PC-9 (cell line): ENCODE results near the gene ARHGEF6. TPM values are rescaled to one million over a fixed set of nuclear protein-coding genes. Genes with fewer than 3 reads are reported as not detected.

Source experiments
- BruUV-seq: library from RNA; stranded (reverse); fragments of 400-500 nt; replicated peaks from 2 replicates; lab custom pipeline; 2021; lab: Mats Ljungman, UMichigan
- CTCF ChIA-PET: fragments of 300-600 bp; sonication (Branson Sonifier 250); formaldehyde crosslinking; loops from one replicate; lab custom pipeline; 2022; ENCODE audit warnings: antibody characterized with exemption; lab: Charles Lee
- POLR2A ChIA-PET: fragments of 300-600 bp; sonication (Branson Sonifier 250); formaldehyde crosslinking; loops from one replicate; lab custom pipeline; 2022; ENCODE audit warnings: antibody characterized with exemption; ENCODE audit not compliant: unreplicated experiment; lab: Charles Lee
- DNase-seq, 2 experiments: peaks; one replicate each; pipeline versions ENCODE4 v3.0.0 to v3.0.0-alpha.2; 2015 to 2022; ENCODE audit warnings: mixed read lengths in 1 of 2
- H2AFZ ChIP-seq: fragments of 200-600 bp; sonication (generic); 2 replicates; pipeline ENCODE4 v1.8.1; 2017; ENCODE audit warnings: antibody characterized with exemption
- H3F3A ChIP-seq: fragments of 200-600 bp; sonication (generic); 2 replicates; pipeline ENCODE4 v1.8.1; 2017; ENCODE audit warnings: antibody characterized with exemption, mild to moderate bottlenecking, low read depth; ENCODE audit not compliant: insufficient read depth
- H3K27ac ChIP-seq: fragments of 200-600 bp; sonication (generic); 2 replicates; pipeline ENCODE4 v1.6.1; 2016; ENCODE audit warnings: mixed run types
- H3K27me3 ChIP-seq: fragments of 200-600 bp; sonication (generic); 2 replicates; pipeline ENCODE4 v1.6.1; 2016; ENCODE audit warnings: low read depth, mixed run types; ENCODE audit not compliant: insufficient read depth
- H3K36me3 ChIP-seq: fragments of 200-600 bp; sonication (generic); 2 replicates; pipeline ENCODE4 v1.6.1; 2016; ENCODE audit warnings: low read depth, mixed run types
- H3K4me1 ChIP-seq: fragments of 200-600 bp; sonication (generic); replicated peaks from 2 replicates; pipeline ENCODE4 v1.6.1; 2016; ENCODE audit warnings: mixed run types; ENCODE audit not compliant: insufficient read depth
- H3K4me2 ChIP-seq: fragments of 200-600 bp; sonication (generic); 2 replicates; pipeline ENCODE4 v1.6.1; 2017; ENCODE audit warnings: mixed run types
- H3K4me3 ChIP-seq: fragments of 200-600 bp; sonication (generic); 2 replicates; pipeline ENCODE4 v1.6.1; 2016; ENCODE audit warnings: mixed run types
- H3K79me2 ChIP-seq: fragments of 200-600 bp; sonication (generic); 2 replicates; pipeline ENCODE4 v1.6.1; 2017; ENCODE audit warnings: low read depth, mixed run types
- H3K9me2 ChIP-seq: fragments of 200-600 bp; sonication (generic); 2 replicates; pipeline ENCODE4 v1.8.1; 2017; ENCODE audit warnings: mild to moderate bottlenecking; ENCODE audit not compliant: insufficient read depth
- H3K9me3 ChIP-seq: fragments of 200-600 bp; sonication (generic); 2 replicates; pipeline ENCODE4 v1.8.1; 2016; ENCODE audit warnings: low read depth; ENCODE audit not compliant: insufficient read depth
- H4K20me1 ChIP-seq: fragments of 200-600 bp; sonication (generic); 2 replicates; pipeline ENCODE4 v1.8.1; 2017; ENCODE audit not compliant: insufficient read depth
- EZH2 ChIP-seq: fragments of 200-600 bp; sonication (generic); IDR thresholded peaks from 2 replicates; pipeline ENCODE4 v1.8.0; 2017; ENCODE audit warnings: antibody characterized with exemption, low read depth
- intact Hi-C: fragments of 100-400 bp; cut with micrococcal nuclease; formaldehyde crosslinking; loops from one replicate; pipeline ENCODE4 v1.10.0; 2022; ENCODE audit not compliant: unreplicated experiment
- total RNA-seq: library from RNA; stranded (reverse); gene quantifications from 2 replicates; pipeline ENCODE4 v1.2.3, GENCODE V29; 2021
- TF ChIP-seq, protein P1 (sequence below): fragments of 200-600 bp; sonication (generic); conservative IDR thresholded peaks from 2 replicates; pipeline ENCODE4 v1.6.1; 2017; ENCODE audit warnings: mixed run types, antibody characterized with exemption, mild to moderate bottlenecking, moderate library complexity

The ARHGEF6 gene
- total RNA-seq, 1 experiment from 2014 or later = 0.09 TPM

DNA sequence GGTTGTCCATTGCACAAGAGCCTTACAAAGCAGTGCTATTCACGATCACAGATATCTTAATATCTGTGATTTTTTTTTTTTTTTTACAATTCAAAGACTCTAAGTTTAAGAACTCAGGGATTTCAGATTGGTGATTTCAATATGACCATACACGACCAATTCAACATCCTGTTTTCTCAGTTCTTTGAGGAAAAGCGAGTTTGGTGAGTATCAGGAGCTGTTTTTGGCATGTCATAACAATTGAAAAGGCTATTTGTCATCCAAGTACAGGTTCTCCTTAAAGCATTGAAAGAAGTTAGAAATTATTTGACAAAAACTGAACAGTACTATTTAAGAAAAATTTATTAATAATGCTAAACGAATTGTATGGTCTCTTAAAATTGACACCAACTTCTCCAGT is 9.1 kb upstream of the ARHGEF6 start:
- intact Hi-C loops = loop anchor here (1.0 kb wide), 1 partner anchor 64 kb away; no protein-coding TSS in a partner anchor
- Histone ChIP-seq H3K9me3 (no peaks in the 10 kb centered on the region; the same call in 1 of the 2 replicates), H3K9me2 (no peaks in the 10 kb centered on the region), H4K20me1 (no peaks in the 10 kb centered on the region), H2AFZ (no peak overlapping the region), H3K79me2 (no peaks in the 10 kb centered on the region), H3K4me1 (peaks cover 11% of the 10 kb centered on the region), H3K27me3 (no peaks in the 10 kb centered on the region), H3K36me3 (no peaks in the 10 kb centered on the region), H3K4me3 (no peak overlapping the region), H3K27ac (no peak overlapping the region), H3K4me2 (no peak overlapping the region), H3F3A (no peaks in the 10 kb centered on the region)
- ChIA-PET POLR2A (no interaction called here), CTCF (no interaction called here)
- no peak for TF ChIP-seq EZH2
- TF ChIP-seq, protein P1, sequence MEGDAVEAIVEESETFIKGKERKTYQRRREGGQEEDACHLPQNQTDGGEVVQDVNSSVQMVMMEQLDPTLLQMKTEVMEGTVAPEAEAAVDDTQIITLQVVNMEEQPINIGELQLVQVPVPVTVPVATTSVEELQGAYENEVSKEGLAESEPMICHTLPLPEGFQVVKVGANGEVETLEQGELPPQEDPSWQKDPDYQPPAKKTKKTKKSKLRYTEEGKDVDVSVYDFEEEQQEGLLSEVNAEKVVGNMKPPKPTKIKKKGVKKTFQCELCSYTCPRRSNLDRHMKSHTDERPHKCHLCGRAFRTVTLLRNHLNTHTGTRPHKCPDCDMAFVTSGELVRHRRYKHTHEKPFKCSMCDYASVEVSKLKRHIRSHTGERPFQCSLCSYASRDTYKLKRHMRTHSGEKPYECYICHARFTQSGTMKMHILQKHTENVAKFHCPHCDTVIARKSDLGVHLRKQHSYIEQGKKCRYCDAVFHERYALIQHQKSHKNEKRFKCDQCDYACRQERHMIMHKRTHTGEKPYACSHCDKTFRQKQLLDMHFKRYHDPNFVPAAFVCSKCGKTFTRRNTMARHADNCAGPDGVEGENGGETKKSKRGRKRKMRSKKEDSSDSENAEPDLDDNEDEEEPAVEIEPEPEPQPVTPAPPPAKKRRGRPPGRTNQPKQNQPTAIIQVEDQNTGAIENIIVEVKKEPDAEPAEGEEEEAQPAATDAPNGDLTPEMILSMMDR = no peak
- peak in 1 of 2 experiments; percentile 63 for DNase-seq
- no TSS peak for BruUV-seq

DNA sequence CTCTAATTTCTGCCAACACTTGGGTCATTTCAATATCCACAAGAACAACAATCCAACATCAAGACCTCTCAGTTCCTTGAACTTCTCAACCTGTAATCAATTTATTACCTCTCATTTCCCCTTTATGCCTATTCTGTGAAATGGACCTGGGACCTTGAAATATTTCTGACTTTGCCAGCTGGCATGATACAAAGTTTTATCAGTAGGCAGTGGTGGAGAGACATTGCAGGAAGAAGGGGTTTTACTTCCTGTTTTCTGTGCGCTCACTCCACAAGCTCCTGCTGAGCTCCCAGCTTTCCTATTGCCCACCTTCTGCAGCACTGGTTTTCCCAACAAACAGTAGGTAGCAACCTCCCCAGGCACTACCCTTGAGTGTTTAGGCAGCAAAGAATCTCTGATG is 3.5 kb upstream of the ARHGEF6 start:
- Histone ChIP-seq H3K4me2 (0 out of 2 replicates have a peak overlapping the region, but pooled peaks have one; percentile 49), H3K79me2 (no peaks in the 10 kb centered on the region), H3K9me2 (no peaks in the 10 kb centered on the region), H3K36me3 (no peaks in the 10 kb centered on the region), H3K4me1 (peaks cover 39% of the 10 kb centered on the region), H3F3A (peaks cover 13% of the 10 kb centered on the region; the same call in 1 of the 2 replicates), H3K4me3 (no peak overlapping the region), H3K27ac (no peak overlapping the region), H4K20me1 (no peaks in the 10 kb centered on the region), H3K27me3 (no peaks in the 10 kb centered on the region), H2AFZ (no peak overlapping the region), H3K9me3 (no peaks in the 10 kb centered on the region; the same call in 1 of the 2 replicates)
- intact Hi-C loops = no loop called here
- TF ChIP-seq EZH2 = no peak
- no peak for DNase-seq
- no TSS peak for BruUV-seq
- POLR2A ChIA-PET = no interaction called here
- CTCF ChIA-PET = no interaction called here

GRCh38 chrX:136783159-136783558 is 2.4 kb upstream of the ARHGEF6 start:
- no peaks in the 10 kb centered on the region for H3K79me2 ChIP-seq
- no peaks in the 10 kb centered on the region for H3K36me3 ChIP-seq
- H3K4me1 ChIP-seq = peaks cover 39% of the 10 kb centered on the region

More at GRCh38 chrX:136783159-136783558, 2.4 kb upstream of the ARHGEF6 start:
- Histone ChIP-seq H3K27me3 (no peaks in the 10 kb centered on the region), H4K20me1 (no peaks in the 10 kb centered on the region), H3F3A (peaks cover 13% of the 10 kb centered on the region; the same call in 1 of the 2 replicates), H3K27ac (no peak overlapping the region), H3K4me3 (no peak overlapping the region), H3K4me2 (peak overlapping the region; percentile 49; the same call in 1 of the 2 replicates), H3K9me3 (no peaks in the 10 kb centered on the region; the same call in 1 of the 2 replicates), H2AFZ (no peak overlapping the region), H3K9me2 (no peaks in the 10 kb centered on the region)
- intact Hi-C loops = no loop called here
- POLR2A ChIA-PET = no interaction called here
- CTCF ChIA-PET = no interaction called here
- no TSS peak for BruUV-seq
- DNase-seq = peak; percentile 11 to 95
- TF ChIP-seq, protein P1 = no peak
- TF ChIP-seq EZH2 = no peak
